ENCODE results near the gene FAM167B.

DNA sequence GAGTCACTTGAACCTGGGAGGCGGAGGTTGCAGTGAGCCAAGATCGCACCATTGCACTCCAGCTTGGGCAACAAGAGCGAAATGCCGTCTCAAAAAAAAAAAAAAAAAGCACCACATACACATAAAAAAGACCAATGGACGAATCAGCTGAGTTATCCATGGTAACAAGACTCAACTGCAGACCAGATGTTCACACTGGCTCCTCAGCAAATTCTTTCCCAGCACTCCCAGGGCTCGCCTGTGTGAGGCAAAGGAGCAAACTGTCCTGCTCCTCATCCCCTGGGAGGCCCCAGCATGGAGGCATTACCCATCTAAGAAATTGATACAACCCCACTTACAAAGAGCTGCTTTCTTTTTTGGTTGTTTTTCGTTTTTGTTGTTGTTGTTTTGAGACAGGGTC is 28.0 kb upstream of the FAM167B start:
- TF ChIP-seq POLR2A (IDR thresholded peaks at IDR 0.05; ENCODE audit: low read length) = no peak
- no peak for TF ChIP-seq CEBPB (IDR thresholded peaks at IDR 0.05)
- no peak for TF ChIP-seq CHD2 (IDR thresholded peaks at IDR 0.05; ENCODE audit: low read length, partially characterized antibody)
- TF ChIP-seq, protein P1, sequence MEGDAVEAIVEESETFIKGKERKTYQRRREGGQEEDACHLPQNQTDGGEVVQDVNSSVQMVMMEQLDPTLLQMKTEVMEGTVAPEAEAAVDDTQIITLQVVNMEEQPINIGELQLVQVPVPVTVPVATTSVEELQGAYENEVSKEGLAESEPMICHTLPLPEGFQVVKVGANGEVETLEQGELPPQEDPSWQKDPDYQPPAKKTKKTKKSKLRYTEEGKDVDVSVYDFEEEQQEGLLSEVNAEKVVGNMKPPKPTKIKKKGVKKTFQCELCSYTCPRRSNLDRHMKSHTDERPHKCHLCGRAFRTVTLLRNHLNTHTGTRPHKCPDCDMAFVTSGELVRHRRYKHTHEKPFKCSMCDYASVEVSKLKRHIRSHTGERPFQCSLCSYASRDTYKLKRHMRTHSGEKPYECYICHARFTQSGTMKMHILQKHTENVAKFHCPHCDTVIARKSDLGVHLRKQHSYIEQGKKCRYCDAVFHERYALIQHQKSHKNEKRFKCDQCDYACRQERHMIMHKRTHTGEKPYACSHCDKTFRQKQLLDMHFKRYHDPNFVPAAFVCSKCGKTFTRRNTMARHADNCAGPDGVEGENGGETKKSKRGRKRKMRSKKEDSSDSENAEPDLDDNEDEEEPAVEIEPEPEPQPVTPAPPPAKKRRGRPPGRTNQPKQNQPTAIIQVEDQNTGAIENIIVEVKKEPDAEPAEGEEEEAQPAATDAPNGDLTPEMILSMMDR (IDR thresholded peaks at IDR 0.05) = no peak
- TF ChIP-seq, protein P2, sequence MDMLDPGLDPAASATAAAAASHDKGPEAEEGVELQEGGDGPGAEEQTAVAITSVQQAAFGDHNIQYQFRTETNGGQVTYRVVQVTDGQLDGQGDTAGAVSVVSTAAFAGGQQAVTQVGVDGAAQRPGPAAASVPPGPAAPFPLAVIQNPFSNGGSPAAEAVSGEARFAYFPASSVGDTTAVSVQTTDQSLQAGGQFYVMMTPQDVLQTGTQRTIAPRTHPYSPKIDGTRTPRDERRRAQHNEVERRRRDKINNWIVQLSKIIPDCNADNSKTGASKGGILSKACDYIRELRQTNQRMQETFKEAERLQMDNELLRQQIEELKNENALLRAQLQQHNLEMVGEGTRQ (IDR thresholded peaks at IDR 0.05) = no peak
- no peak for TF ChIP-seq FOSL2 (IDR thresholded peaks at IDR 0.05)
- no peak for TF ChIP-seq FOSL2 (CRISPR knock-in tag; IDR thresholded peaks at IDR 0.05)
- TF ChIP-seq, protein P3, sequence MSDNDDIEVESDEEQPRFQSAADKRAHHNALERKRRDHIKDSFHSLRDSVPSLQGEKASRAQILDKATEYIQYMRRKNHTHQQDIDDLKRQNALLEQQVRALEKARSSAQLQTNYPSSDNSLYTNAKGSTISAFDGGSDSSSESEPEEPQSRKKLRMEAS (IDR thresholded peaks at IDR 0.05) = no peak
